LNCAP (cell line): ENCODE measurements around the gene SLAMF1.

ENCODE experiments used
- CTCF ChIP-seq: fragments of 450-650 bp; IDR thresholded peaks from 2 replicates; pipeline ENCODE4 v1.5.1; 2017; ENCODE audit warnings: mild to moderate bottlenecking

SLAMF1 gene

DNA sequence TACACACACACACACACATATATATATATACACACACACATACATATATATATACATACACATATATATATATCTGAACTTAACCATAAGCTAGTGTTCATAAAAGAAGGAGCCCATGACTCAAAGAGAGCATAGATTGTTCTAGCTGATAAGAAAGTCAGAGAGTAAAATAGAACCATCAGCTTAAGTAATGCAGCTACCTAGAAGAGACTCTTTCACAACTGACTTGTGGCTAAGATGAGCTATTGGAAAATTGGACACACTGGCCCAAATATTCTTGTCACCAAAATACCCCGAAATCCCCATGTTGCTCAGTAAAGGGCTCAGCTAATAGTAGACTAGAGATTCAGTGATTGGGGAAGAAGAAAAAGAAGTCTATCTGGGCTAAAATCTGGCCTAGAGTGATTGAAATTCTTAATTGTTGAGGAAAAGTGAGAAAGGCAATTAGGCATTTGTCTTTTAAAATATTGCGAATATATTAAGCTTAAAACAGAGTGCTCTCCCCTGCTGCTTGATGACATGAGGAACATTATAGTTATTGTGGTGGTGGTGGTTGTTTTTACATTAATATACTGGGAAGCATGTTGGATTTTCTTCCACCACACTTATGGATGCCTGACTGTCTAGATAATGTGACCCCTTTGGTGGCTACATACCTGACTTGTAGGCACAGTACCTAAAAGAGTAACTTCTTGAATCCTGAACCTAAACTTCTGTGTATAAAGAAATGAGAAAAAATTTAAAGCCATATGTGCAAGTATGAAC, 6.3 kb downstream of the SLAMF1 start:
- TF ChIP-seq CTCF, result no peak

DNA sequence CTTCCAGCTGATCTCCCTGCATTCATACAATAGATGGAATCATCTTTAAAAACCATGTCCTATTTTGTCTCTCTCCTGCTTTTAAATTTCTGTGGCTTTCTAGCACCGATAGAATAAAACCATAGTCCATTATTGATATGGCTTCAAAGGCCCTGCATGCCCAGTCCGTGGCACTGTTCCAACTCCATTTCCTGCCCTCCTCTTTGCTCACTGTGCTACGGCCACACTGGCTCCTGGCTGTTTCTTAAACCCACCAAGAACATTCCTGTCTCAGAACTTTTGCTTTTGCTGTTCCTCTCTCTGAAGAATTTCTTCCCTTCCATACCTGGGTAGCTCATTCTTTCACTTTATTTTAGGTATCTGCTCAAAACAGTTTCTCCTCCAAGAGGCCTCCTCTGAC, 7.2 kb downstream of the SLAMF1 start:
- TF ChIP-seq CTCF, result no peak

DNA sequence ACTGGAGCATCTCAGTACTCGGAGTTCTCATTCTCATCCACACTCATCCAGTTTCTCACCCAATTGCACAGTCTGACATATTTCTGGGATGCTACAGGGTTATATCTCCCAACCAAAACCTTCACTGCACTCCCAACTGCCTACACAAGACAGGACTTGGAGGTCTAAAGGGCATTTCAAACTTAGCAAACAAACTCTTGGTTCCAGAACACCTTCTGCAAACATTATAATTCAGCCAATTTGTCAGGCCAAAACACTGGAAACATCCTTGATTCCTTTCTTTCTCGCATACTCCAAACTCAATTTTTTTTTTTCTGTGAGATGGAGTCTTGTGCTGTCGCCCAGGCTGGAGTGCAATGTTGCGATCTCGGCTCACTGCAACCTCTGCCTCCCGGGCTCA, 7.9 kb downstream of the SLAMF1 start:
- no peak for TF ChIP-seq CTCF

- TF ChIP-seq CTCF, result no peak
These were observed 8.3 kb downstream of the SLAMF1 start for GRCh38 chr1:160638540-160638857.

DNA sequence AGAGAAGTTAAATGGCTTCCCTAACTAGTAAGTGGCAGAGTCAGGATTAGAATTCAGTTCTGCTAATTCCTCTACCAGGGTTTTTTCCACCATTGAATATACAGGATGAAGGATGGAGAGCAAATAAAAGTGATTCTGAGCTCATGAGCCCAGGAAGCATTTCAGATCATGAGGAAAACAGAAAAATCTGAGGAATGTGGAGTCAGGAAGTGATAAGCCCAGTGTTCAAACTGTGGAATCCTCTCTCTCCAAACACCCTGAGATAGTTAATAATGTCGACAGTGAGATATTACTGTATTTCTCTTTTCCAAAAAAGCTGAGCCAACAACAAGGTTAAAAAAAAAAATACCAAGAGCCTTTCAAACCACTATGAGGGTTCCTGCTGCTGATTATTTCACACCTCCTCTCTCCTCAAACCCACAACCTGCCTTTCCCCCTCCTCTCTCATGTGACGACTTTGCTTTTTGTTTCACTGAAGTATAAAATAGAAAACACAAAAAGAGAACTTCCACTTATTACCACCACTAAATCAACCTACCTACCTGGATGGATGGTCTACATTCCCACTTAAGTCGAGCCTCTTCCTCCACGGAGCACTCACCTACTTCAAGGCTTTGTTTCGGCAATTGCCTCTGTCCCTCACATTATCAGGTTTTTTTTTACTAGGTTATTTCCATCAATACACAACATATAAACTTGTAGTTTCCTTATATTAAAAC, 8.9 kb downstream of the SLAMF1 start:
- no peak for TF ChIP-seq CTCF

DNA sequence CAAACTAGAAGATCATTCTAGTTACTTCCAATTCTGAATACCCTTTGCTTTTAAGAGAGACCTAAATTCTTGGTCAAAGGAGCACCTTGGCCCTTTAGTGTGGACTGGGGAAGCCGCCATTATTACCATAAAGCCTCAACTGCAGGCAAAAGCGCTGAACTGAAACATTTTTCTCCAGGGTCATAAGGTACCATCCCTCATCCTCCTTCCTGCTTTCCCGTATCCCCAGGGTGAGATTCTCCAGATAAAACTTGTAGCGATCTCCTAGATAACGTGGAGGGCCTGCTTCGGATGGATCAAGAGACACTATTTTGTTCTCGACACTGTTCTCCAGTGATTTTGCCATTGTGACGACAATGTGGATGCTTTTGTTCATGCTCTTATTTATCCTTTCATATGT, 9.8 kb downstream of the SLAMF1 start:
- no peak for TF ChIP-seq CTCF

DNA sequence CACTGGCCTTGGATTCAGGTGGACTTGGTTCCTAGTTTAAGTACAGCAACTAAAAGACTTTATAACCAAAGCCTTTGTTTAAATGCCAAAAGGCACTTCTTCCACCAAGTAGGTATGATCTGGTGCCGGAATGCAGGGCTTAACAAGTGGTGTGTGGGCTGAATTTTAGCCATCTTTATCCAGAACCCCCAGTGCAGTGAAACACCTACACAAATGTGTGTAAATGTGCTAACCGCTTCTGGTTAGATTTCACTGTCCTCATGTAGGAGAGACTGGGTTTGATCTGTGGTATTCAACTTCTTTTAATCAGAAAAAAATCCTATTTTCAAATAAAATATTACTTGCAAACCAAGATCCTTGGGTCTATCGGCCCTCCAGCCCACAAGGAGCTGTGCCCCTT, 10.3 kb downstream of the SLAMF1 start:
- no peak for TF ChIP-seq CTCF
